IMR-90 (cell line): ENCODE results near the gene ABCA10. TPM values are rescaled to one million over a fixed set of nuclear protein-coding genes. Genes with fewer than 3 reads are reported as not detected.

Experiments
- ATAC-seq: fragments of 200-7000 bp; cut with Tn5 transposase; 2 replicates; pipeline ENCODE4 v1.9.1; 2020; ENCODE audit warnings: low read depth, mild to moderate bottlenecking, moderate library complexity
- BruUV-seq: library from RNA; stranded (reverse); fragments of 400-500 nt; replicated peaks from 2 replicates; lab custom pipeline; 2021; lab: Mats Ljungman, UMichigan
- CTCF ChIA-PET: fragments of 300-600 bp; formaldehyde crosslinking; extraction: SDS; loops from one replicate; lab custom pipeline; 2021; ENCODE audit warnings: antibody characterized with exemption; lab: Yijun Ruan, JAX
- POLR2A ChIA-PET: fragments of 300-600 bp; sonication (Branson Sonifier 250); formaldehyde crosslinking; loops from one replicate; lab custom pipeline; 2022; ENCODE audit warnings: antibody characterized with exemption; ENCODE audit not compliant: unreplicated experiment; lab: Charles Lee
- DNase-seq: peaks from one replicate; pipeline ENCODE4 v3.0.0; 2013
- H2AFZ ChIP-seq: replicated peaks from 2 replicates; pipeline ENCODE3; 2013; ENCODE audit warnings: low read length, mild to moderate bottlenecking; ENCODE audit not compliant: poor library complexity
- H2AK5ac ChIP-seq: 2 replicates; pipeline ENCODE4 v1.6.1; 2013; ENCODE audit warnings: low read depth, low read length, inconsistent platforms
- H2AK9ac ChIP-seq: replicated peaks from 2 replicates; pipeline ENCODE3; 2013; ENCODE audit warnings: mild to moderate bottlenecking, low read depth, low read length, moderate library complexity; ENCODE audit not compliant: poor library complexity
- H2BK120ac ChIP-seq: 2 replicates; pipeline ENCODE4 v1.6.1; 2013; ENCODE audit warnings: low read depth, low read length, inconsistent platforms
- H2BK15ac ChIP-seq: 3 replicates; pipeline ENCODE4 v1.6.1; 2013; ENCODE audit warnings: low read depth, low read length, inconsistent platforms
- H2BK20ac ChIP-seq: 2 replicates; pipeline ENCODE4 v1.6.1; 2013; ENCODE audit warnings: low read depth, mild to moderate bottlenecking, inconsistent platforms, low read length, moderate library complexity
- H2BK5ac ChIP-seq: 2 replicates; pipeline ENCODE4 v1.6.1; 2013; ENCODE audit warnings: mild to moderate bottlenecking, low read depth, low read length, inconsistent platforms; ENCODE audit not compliant: poor library complexity, severe bottlenecking
- H3K14ac ChIP-seq: replicated peaks from 2 replicates; pipeline ENCODE4 v1.6.1; 2013; ENCODE audit warnings: low read depth, low read length, inconsistent platforms
- H3K18ac ChIP-seq: 2 replicates; pipeline ENCODE4 v1.6.1; 2013; ENCODE audit warnings: low read depth, low read length, control low read depth
- H3K23ac ChIP-seq: 2 replicates; pipeline ENCODE4 v1.6.1; 2013; ENCODE audit warnings: low read depth, low read length, inconsistent platforms
- H3K27ac ChIP-seq: 2 replicates; pipeline ENCODE4 v1.5.1; 2013; ENCODE audit warnings: mild to moderate bottlenecking, control low read depth, low read length; ENCODE audit not compliant: insufficient read depth
- H3K27me3 ChIP-seq: 2 replicates; pipeline ENCODE4 v1.6.1; 2013; ENCODE audit warnings: low read length; ENCODE audit not compliant: control insufficient read depth, insufficient read depth
- H3K36me3 ChIP-seq: 2 replicates; pipeline ENCODE4 v1.6.1; 2013; ENCODE audit warnings: low read length, mixed read lengths; ENCODE audit not compliant: control insufficient read depth, insufficient read depth
- H3K4ac ChIP-seq: 2 replicates; pipeline ENCODE4 v1.6.1; 2013; ENCODE audit warnings: low read depth, low read length, inconsistent platforms
- H3K4me1 ChIP-seq: 2 replicates; pipeline ENCODE4 v1.6.1; 2013; ENCODE audit warnings: low read length, mixed read lengths; ENCODE audit not compliant: control insufficient read depth, insufficient read depth
- H3K4me2 ChIP-seq: 2 replicates; pipeline ENCODE4 v1.6.1; 2013; ENCODE audit warnings: low read depth, mild to moderate bottlenecking, control low read depth, low read length, moderate library complexity
- H3K4me3 ChIP-seq: 2 replicates; pipeline ENCODE4 v1.5.1; 2013; ENCODE audit warnings: low read depth, mild to moderate bottlenecking, control low read depth, low read length, moderate library complexity; ENCODE audit not compliant: insufficient read depth
- H3K56ac ChIP-seq: 2 replicates; pipeline ENCODE4 v1.6.1; 2013; ENCODE audit warnings: low read length, inconsistent platforms; ENCODE audit not compliant: insufficient read depth; ENCODE audit errors: extremely low read depth
- H3K79me1 ChIP-seq, 2 experiments: 2 replicates each; pipeline ENCODE4 v1.6.1; 2013; ENCODE audit warnings: low read length in 2 of 2, inconsistent platforms in 1 of 2, low read depth in 1 of 2
- H3K9ac ChIP-seq: 2 replicates; pipeline ENCODE4 v1.6.1; 2013; ENCODE audit warnings: low read depth, low read length, control low read depth
- H3K9me1 ChIP-seq: 2 replicates; pipeline ENCODE4 v1.6.1; 2013; ENCODE audit warnings: low read length, inconsistent platforms; ENCODE audit not compliant: insufficient read depth
- H3K9me3 ChIP-seq: 2 replicates; pipeline ENCODE4 v1.6.1; 2013; ENCODE audit warnings: low read length; ENCODE audit not compliant: control insufficient read depth, insufficient read depth
- H4K20me1 ChIP-seq: 2 replicates; pipeline ENCODE4 v1.6.1; 2013; ENCODE audit warnings: low read length, inconsistent platforms; ENCODE audit not compliant: insufficient read depth
- H4K5ac ChIP-seq: 2 replicates; pipeline ENCODE4 v1.6.1; 2013; ENCODE audit warnings: mild to moderate bottlenecking, low read depth, low read length, control low read depth
- H4K8ac ChIP-seq, 2 experiments: 2 replicates each; pipeline ENCODE4 v1.6.1; 2013; ENCODE audit warnings: low read depth in 2 of 2, low read length in 2 of 2, control low read depth in 1 of 2, inconsistent platforms in 1 of 2
- H4K91ac ChIP-seq: 2 replicates; pipeline ENCODE4 v1.6.1; 2013; ENCODE audit warnings: low read depth, low read length, inconsistent platforms; ENCODE audit not compliant: insufficient read depth
- CEBPB ChIP-seq: IDR thresholded peaks from 2 replicates; pipeline ENCODE4 v1.6.1; 2012; ENCODE audit warnings: low read depth, low read length, improper control_type of control experiment
- ELK1 ChIP-seq: fragments of 150-350 bp; IDR thresholded peaks from 2 replicates; pipeline ENCODE4 v1.6.1; 2016; ENCODE audit warnings: low read depth, mild to moderate bottlenecking, low read length, moderate library complexity, borderline replicate concordance
- WGBS, 2 experiments: methylation state at CpG; one replicate each; pipeline versions ENCODE4 v1.1.5 to v1.1.7; 2013; ENCODE audit warnings: missing lambda C conversion rate in 2 of 2; ENCODE audit not compliant: insufficient read length in 1 of 2; ENCODE audit errors: extremely low coverage in 2 of 2; 5-methylcytosine and 5-hydroxymethylcytosine counted together
- dilution Hi-C: fragments of 300-500 bp; cut with HindIII; formaldehyde crosslinking; loops from one replicate; pipeline ENCODE4 v1.14.3; 2018; ENCODE audit warnings: low sequenced_read_pairs; ENCODE audit not compliant: unreplicated experiment
- in situ Hi-C: fragments of 300-500 bp; cut with MboI; formaldehyde crosslinking; loops from 3 replicates; pipeline ENCODE4 v1.14.3; 2019; ENCODE audit warnings: low sequenced_read_pairs, inconsistent platforms, mixed read lengths
- intact Hi-C: fragments of 100-400 bp; cut with micrococcal nuclease; formaldehyde crosslinking; loops from 2 replicates; pipeline ENCODE4 v1.10.0; 2022
- polyA plus RNA-seq, 3 experiments: library from polyadenylated mRNA; depleted of rRNA; stranded (reverse); fragments of >200 nt; gene quantifications; 2 replicates each; pipeline ENCODE4 v1.2.3, GENCODE V29; 2012; ENCODE audit warnings: low replicate concordance in 1 of 3
- total RNA-seq: library from RNA; depleted of rRNA; stranded (reverse); fragments of >200 nt; gene quantifications from 2 replicates; pipeline ENCODE4 v1.2.3, GENCODE V29; 2012

Gene ABCA10
- total and polyA plus RNA-seq, 2 of the 4 experiments (the other 2 are of a cell fraction), result under 0.01 to 0.03 TPM

- in situ Hi-C loops (loop anchor here (5.0 to 10.0 kb wide), 2 partner anchors 463 to 705 kb away; no protein-coding TSS in a partner anchor), dilution Hi-C loops (no loop called here), intact Hi-C loops (loop anchor here (10.0 kb wide), 1 partner anchor 775 kb away; no protein-coding TSS in a partner anchor)
- H3K4me1 ChIP-seq, result no peaks in the 10 kb centered on the region
- WGBS, 2 experiments, result 85% methylated on average over 4 of the region's 8 CpGs; no CpG with 5 or more reads in 1 of the 2 experiments
- H3K4me2 ChIP-seq, result no peak overlapping the region
- TF ChIP-seq ELK1, result no peak
- TF ChIP-seq CEBPB, result no peak
- no peak for DNase-seq
- no peak overlapping the region for H4K91ac ChIP-seq
- no peak overlapping the region for H3K4me3 ChIP-seq
- no peaks in the 10 kb centered on the region for H3K9me1 ChIP-seq
- H2BK5ac ChIP-seq, result no peak overlapping the region
- H4K5ac ChIP-seq, result no peak overlapping the region
- no peak overlapping the region for H3K18ac ChIP-seq
- no peaks in the 10 kb centered on the region for H3K36me3 ChIP-seq
- H2AK5ac ChIP-seq, result no peak overlapping the region
- H3K14ac ChIP-seq, result no peak overlapping the region
- H2BK15ac ChIP-seq, result no peak overlapping the region
- no peak overlapping the region for H3K4ac ChIP-seq
- no peak overlapping the region for H3K56ac ChIP-seq
- H2AFZ ChIP-seq, result no peak overlapping the region
- H4K8ac ChIP-seq, result no peak overlapping the region
- H3K9ac ChIP-seq, result no peak overlapping the region
- ChIA-PET POLR2A (no interaction called here), CTCF (interaction anchor here (1.8 kb wide), 1 partner anchor 468 kb away, joined by 9 read pairs; no protein-coding TSS in a partner anchor)
- no TSS peak for BruUV-seq
- H3K27ac ChIP-seq, result no peak overlapping the region
- no peak for ATAC-seq
- H3K27me3 ChIP-seq, result no peaks in the 10 kb centered on the region
- H2BK20ac ChIP-seq, result no peak overlapping the region
- H3K79me1 ChIP-seq, result no peaks in the 10 kb centered on the region
- no peak overlapping the region for H3K23ac ChIP-seq
- no peak overlapping the region for H2BK120ac ChIP-seq
- no peaks in the 10 kb centered on the region for H4K20me1 ChIP-seq
- no peaks in the 10 kb centered on the region for H3K9me3 ChIP-seq
- H2AK9ac ChIP-seq, result no peak overlapping the region
These were observed 11.3 kb upstream of the ABCA10 start for GRCh38 chr17:69239611-69240600.
